ENCODE results near the gene UTP25.
A peak's percentile ranks its signal among the peaks of the same experiment; 100 is the strongest.

UTP25 gene

DNA sequence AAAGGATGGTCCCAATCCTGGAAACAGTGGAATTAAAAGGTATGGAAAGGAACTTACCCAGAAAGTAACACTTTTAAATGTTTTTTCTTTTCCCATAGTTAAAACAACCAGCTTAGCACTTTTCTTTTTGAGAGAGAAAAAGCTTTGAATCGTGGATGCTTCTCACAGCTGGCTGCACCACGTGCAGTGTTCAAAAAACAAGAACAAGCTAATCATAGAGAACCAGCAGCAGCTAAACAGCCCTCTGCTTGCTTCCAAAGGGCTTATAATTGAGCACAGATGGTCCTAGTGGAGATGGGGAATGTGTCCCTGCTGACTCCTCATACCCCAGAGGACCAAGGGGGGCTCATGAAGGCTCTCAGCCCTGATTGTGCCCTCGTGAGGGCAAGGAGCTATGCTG is 26.4 kb downstream of the UTP25 start:
- no peaks in the 10 kb centered on the region for H4K20me1 ChIP-seq
- no peak overlapping the region for H3K4me3 ChIP-seq
- peaks cover 54% of the 10 kb centered on the region for H3K4me1 ChIP-seq
- no peak overlapping the region for H3K9ac ChIP-seq
- H3K9me3 ChIP-seq: peaks cover 13% of the 10 kb centered on the region
- 0 out of 2 replicates have a peak overlapping the region, but pooled peaks have one; percentile 19 for H3K27ac ChIP-seq
- H3K27me3 ChIP-seq: no peaks in the 10 kb centered on the region
- peaks cover 52% of the 10 kb centered on the region for H3K36me3 ChIP-seq
- peak overlapping the region; percentile 38 for H3K4me2 ChIP-seq
- TF ChIP-seq Cebpa-rat (IDR thresholded peaks at IDR 0.05): no peak

DNA sequence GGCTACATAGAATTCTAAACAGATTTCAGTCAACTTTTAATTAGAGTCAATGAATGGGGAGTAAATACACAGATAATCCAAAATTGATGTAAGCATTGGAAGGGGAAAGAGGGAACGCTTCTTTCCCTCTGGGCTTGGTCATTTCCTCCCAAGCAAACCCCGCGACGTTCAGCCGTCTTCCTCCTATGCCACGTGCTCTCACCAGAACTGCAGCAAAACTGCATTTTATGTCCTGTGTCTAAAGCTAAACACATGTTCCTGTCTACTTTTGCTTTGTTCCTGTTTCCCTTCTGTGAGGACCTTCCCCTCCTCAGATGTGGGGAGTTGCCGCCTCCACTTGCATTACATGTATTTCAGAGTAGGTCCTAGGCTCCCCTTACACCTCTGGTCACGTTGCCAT is 27.2 kb downstream of the UTP25 start:
- peaks cover 50% of the 10 kb centered on the region for H3K36me3 ChIP-seq

DNA sequence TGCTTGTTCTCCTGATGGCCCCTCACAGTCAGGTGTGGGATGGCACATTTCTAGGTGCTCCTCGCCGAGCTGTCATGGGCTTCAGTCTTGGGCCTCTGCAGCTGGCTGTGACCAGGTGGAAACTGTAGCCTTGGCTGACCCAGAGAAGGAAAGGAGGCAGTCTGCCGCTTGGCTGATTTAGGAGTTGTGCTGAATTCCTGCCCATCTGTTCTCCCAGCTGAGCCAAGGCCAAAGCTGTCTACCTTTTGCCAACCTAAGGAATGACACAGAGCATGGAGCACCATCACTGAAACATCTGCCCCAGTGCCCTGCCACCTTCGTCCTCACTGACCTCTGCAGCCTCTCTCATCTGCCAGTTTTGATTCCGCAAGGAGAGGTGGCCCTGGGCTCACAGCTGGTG is 27.9 kb downstream of the UTP25 start:
- H3K9ac ChIP-seq: no peak overlapping the region
- no peak overlapping the region for H3K4me3 ChIP-seq
- H3K27ac ChIP-seq: no peak overlapping the region
- H3K4me2 ChIP-seq: peak overlapping the region; percentile 38
- TF ChIP-seq Cebpa-rat (IDR thresholded peaks at IDR 0.05): no peak
- peaks cover 40% of the 10 kb centered on the region for H3K4me1 ChIP-seq
- no peaks in the 10 kb centered on the region for H4K20me1 ChIP-seq
- peaks cover 13% of the 10 kb centered on the region for H3K9me3 ChIP-seq
- H3K27me3 ChIP-seq: no peaks in the 10 kb centered on the region
- H3K36me3 ChIP-seq: peaks cover 50% of the 10 kb centered on the region

More for the DNA sequence above, 27.2 kb downstream of the UTP25 start:
- Histone ChIP-seq H3K27ac (0 out of 2 replicates have a peak overlapping the region, but pooled peaks have one; percentile 19), H3K4me2 (peak overlapping the region; percentile 38), H3K27me3 (no peaks in the 10 kb centered on the region), H3K9ac (no peak overlapping the region), H3K4me3 (no peak overlapping the region), H4K20me1 (no peaks in the 10 kb centered on the region), H3K9me3 (peaks cover 13% of the 10 kb centered on the region), H3K4me1 (peaks cover 46% of the 10 kb centered on the region)
- no peak for TF ChIP-seq Cebpa-rat (IDR thresholded peaks at IDR 0.05)

DNA sequence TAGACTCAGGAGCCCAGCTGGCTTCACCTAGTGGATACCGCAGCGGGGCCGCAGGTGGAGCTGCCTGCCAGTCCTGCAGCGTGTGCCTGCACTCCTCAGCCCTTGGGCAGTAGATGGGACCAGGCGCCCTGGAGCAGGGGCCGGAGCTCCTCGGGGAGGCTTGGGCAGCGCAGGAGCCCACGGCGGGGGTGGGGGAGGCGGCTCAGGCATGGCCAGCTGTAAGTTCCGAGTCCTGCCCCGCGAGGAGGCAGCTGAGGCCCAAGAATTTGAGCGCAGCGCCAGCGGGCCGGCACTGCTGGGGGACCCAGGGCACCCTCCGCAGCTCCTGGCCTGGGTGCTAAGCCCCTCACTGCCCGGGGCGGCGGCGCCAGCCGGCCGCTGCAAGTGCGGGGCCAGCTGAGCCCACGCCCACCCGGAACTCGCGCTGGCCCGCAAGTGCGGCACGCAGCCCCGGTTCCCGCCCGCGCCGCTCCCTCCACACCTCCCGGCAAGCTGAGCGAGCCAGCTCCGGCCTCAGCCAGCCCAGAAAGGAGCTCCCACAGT is 30.9 kb downstream of the UTP25 start:
- no peak for TF ChIP-seq Cebpa-rat (IDR thresholded peaks at IDR 0.05)
- peaks cover 13% of the 10 kb centered on the region for H3K9me3 ChIP-seq

DNA sequence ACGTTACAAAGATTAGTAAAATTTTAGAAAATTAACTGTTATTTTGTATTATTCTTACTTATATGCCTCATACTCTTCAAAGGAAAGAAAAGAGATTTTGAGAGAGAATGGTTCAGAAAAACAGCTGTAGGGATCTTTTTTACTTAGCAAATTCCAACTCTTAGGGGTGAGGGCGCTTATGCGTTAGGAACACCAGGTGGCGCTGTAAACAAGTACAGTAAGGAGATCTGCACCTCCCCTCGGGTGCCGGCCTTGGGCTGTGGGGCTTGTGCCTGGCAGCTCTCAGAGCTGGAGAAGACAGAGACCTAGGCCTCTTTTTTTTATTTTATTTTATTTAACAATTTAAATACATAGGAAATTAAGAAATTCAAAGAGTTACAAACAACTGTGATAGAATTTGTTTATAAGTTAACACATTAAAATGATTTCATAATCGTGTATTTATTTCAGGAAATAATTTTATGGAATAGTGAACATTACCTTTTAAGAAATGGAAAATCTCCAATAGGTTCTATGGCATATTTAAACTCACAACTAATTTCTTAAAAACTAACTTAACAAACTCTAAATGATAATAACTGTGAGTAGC is 32.6 kb downstream of the UTP25 start:
- peaks cover 16% of the 10 kb centered on the region for H3K4me1 ChIP-seq
- peaks cover 13% of the 10 kb centered on the region for H3K9me3 ChIP-seq
- H3K36me3 ChIP-seq: peaks cover 12% of the 10 kb centered on the region; the same call in 1 of the 2 replicates
- no peak overlapping the region for H3K9ac ChIP-seq
- no peaks in the 10 kb centered on the region for H3K27me3 ChIP-seq
- no peaks in the 10 kb centered on the region for H4K20me1 ChIP-seq
- no peak for TF ChIP-seq Cebpa-rat (IDR thresholded peaks at IDR 0.05)
- H3K4me2 ChIP-seq: peak overlapping the region; percentile 24; the same call in 1 of the 2 replicates
- H3K27ac ChIP-seq: no peak overlapping the region
- H3K4me3 ChIP-seq: no peak overlapping the region

More for the DNA sequence above, 30.9 kb downstream of the UTP25 start:
- H3K4me2 ChIP-seq: no peak overlapping the region
- no peaks in the 10 kb centered on the region for H3K27me3 ChIP-seq
- no peak overlapping the region for H3K27ac ChIP-seq
- H3K4me3 ChIP-seq: no peak overlapping the region
- peaks cover 34% of the 10 kb centered on the region for H3K4me1 ChIP-seq
- no peak overlapping the region for H3K9ac ChIP-seq
- peaks cover 23% of the 10 kb centered on the region for H3K36me3 ChIP-seq
- no peaks in the 10 kb centered on the region for H4K20me1 ChIP-seq

DNA sequence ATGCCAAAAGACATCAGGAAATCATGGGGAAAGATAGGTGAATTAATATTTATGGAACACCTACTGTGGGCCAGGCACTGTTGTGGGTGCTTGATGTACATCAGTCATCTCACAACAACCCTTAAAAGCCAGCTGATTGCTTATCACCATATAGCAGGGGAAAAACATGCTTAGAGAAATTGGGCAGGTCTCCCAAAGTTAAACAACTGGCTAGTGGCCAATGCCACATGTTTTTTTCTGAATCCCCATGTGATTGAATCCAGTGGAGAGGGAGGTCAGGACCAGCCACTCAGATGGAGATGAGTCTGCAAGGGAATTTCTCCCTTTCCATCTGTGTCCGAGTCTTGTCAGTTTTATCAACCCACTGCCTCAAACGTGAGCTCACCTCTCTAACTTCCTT is 33.5 kb downstream of the UTP25 start:
- H3K4me1 ChIP-seq: peaks cover 14% of the 10 kb centered on the region
- peaks cover 11% of the 10 kb centered on the region; the same call in 1 of the 2 replicates for H3K36me3 ChIP-seq
- no peaks in the 10 kb centered on the region for H4K20me1 ChIP-seq
- no peaks in the 10 kb centered on the region for H3K27me3 ChIP-seq
- peaks cover 15% of the 10 kb centered on the region for H3K9me3 ChIP-seq
- no peak overlapping the region for H3K9ac ChIP-seq
- no peak overlapping the region for H3K27ac ChIP-seq
- H3K4me2 ChIP-seq: peak overlapping the region; percentile 24; the same call in 1 of the 2 replicates
- no peak for TF ChIP-seq Cebpa-rat (IDR thresholded peaks at IDR 0.05)
- no peak overlapping the region for H3K4me3 ChIP-seq

DNA sequence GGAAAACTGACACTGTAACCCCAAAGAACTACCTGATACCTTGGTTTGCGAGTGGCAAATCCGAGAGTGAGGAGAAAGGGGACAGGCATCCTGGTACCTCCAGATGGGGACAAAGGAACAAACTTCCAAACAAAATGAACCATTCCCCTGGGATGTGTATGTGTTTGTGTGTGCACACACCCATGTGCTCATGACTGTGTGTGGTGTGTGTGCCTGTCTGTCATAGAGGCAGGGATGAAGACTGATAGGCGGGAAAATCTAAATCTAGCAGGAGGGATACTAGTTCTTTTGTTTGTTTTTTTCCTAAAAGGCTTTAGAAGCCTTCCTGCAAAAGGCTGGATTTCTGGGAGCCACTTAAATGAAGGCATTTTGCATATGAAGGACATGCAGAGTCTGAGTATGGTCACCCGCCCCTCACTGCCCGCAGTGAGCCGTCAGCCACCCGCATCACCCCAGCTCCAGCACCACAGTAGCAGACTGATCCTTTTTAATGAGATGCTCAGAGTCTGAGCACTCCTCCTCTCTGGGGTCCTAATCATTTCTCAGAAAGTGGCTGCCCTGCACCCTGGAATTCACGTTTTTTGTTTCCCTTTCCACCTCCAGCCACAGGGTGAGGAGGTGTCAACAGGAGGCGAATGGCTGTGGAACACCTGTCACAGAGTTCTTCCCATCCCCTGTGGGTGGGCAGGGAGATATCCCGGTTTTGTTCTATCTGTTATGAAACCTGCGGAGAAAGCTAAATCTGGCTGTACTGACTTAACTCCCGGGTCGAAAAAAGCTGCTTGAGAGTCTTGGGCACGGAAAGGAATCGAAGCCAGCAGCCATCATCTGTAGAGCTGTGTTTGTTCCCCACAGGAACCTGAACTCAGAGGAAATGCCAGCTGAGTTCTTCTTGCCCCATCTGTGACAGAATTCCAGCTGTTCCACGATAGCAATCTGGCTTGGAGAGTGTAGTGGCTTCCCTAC is 34.9 kb downstream of the UTP25 start:
- Histone ChIP-seq H3K9ac (no peak overlapping the region), H3K4me2 (no peak overlapping the region), H3K27ac (no peak overlapping the region), H3K9me3 (peaks cover 29% of the 10 kb centered on the region), H4K20me1 (no peaks in the 10 kb centered on the region), H3K4me1 (peaks cover 20% of the 10 kb centered on the region), H3K36me3 (peaks cover 6% of the 10 kb centered on the region; the same call in 1 of the 2 replicates), H3K4me3 (no peak overlapping the region), H3K27me3 (no peaks in the 10 kb centered on the region)
- no peak for TF ChIP-seq Cebpa-rat (IDR thresholded peaks at IDR 0.05)

DNA sequence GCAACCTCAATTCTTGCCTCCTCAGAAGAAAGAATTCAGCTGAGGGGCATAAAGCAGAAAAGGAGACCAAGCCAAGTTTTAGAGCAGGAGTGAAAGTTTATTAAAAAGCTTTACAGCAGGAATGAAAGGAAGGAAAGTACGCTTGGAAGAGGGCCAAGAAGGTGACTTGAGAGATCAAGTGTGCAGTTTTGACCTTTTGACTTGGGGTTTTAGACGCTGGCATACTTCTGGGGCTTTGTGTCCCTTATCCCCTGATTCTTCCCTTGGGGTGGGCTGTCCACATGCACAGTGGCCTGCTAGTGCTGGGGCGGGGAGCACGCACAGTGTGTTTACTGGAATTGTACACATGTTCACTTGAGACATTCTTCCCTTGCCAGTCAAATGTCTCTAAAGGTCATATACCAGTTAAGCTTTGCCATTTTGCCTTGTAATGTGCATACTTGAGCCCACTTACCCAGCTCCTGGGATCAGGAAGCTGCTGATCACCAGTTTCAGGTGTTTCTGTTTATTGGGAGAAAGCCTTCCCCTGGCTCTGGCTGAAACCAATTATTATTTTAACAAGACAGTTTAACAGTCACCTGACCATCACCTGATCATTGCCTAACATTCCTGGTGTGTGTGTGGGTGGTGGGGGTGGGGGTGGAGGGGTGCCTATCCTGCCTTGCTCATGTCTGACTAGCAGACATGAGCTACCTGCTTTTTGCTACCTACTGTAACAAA is 36.2 kb downstream of the UTP25 start:
- Histone ChIP-seq H3K9ac (no peak overlapping the region), H3K4me3 (no peak overlapping the region), H3K4me1 (peaks cover 28% of the 10 kb centered on the region), H3K4me2 (no peak overlapping the region), H4K20me1 (no peaks in the 10 kb centered on the region), H3K27me3 (no peaks in the 10 kb centered on the region), H3K36me3 (no peaks in the 10 kb centered on the region), H3K9me3 (peaks cover 19% of the 10 kb centered on the region), H3K27ac (no peak overlapping the region)
- no peak for TF ChIP-seq Cebpa-rat (IDR thresholded peaks at IDR 0.05)

DNA sequence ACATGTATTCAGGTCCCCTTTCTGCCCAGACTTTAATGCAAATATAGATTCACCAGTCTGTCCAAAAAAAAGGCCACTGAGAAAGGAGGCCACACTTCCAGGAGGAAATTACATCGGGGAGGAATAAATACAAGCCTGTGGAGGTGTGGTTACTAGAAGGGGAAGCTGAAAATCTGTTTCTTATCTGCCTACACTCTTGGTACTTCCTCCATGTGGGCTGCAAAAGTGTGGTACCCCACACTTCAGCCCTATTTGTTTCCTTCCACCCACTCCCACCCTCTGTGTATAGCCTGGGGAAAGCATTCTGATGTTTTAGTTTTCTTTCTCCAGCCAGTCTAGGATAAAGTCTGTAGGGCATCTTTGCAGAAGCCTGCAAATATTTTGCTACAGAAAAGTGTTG is 38.4 kb downstream of the UTP25 start:
- H3K27me3 ChIP-seq: no peaks in the 10 kb centered on the region
- no peaks in the 10 kb centered on the region for H4K20me1 ChIP-seq
- H3K9me3 ChIP-seq: peaks cover 18% of the 10 kb centered on the region
- no peak for TF ChIP-seq Cebpa-rat (IDR thresholded peaks at IDR 0.05)
- no peaks in the 10 kb centered on the region for H3K36me3 ChIP-seq
- peaks cover 21% of the 10 kb centered on the region for H3K4me1 ChIP-seq
- no peak overlapping the region for H3K4me2 ChIP-seq
- H3K9ac ChIP-seq: no peak overlapping the region
- no peak overlapping the region for H3K27ac ChIP-seq
- H3K4me3 ChIP-seq: no peak overlapping the region
